ENCODE measurements around the gene SMCP. TPM values are rescaled to one million over a fixed set of nuclear protein-coding genes. Genes with fewer than 3 reads are reported as not detected.

The SMCP gene, protein sequence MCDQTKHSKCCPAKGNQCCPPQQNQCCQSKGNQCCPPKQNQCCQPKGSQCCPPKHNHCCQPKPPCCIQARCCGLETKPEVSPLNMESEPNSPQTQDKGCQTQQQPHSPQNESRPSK
- total RNA-seq (not detected), polyA plus RNA-seq (not detected)

DNA sequence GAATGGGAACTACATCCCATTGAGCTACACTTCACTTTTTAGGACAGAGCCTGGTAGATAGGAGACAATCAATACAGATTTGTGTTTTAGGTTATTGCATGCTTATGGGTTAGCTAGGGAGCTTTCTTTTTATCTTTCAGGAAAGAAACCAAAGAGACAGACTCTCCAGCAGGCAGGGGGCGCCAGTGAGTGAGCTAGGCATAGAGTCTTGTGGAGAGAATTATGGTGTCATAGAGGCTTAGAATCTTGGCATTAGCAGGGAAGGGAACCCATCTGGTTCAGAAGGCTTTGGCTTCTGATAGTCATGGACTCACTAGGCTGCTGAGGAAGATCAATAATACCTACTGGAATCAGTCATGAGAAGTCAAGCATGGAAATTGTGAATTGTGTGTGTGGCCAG lies at the start of gene SMCP:
Gene SMCP, plus strand, starts transcription at position 281 of the 400 bp plus-strand sequence. CDS start 6,101 bp downstream, outside the sequence.
- Histone ChIP-seq H3K4me1 (no peaks in the 10 kb centered on the region), H3K36me3 (no peaks in the 10 kb centered on the region), H3K27ac (no peak within 1 kb of the TSS), H3K27me3 (no peaks in the 10 kb centered on the region), H3K9me3 (no peaks in the 10 kb centered on the region), H3K4me3 (no peak within 1 kb of the TSS)
- WGBS, 2 donors = 4 to 11% methylated on average over 1 of the region's 1 CpG
- intact Hi-C loops (cut with DNase I) = no loop called here
- TF ChIP-seq POLR2AphosphoS5 (IDR thresholded peaks at IDR 0.05) = no peak
- TF ChIP-seq EP300 (IDR thresholded peaks at IDR 0.05) = no peak
- TF ChIP-seq, protein P1, sequence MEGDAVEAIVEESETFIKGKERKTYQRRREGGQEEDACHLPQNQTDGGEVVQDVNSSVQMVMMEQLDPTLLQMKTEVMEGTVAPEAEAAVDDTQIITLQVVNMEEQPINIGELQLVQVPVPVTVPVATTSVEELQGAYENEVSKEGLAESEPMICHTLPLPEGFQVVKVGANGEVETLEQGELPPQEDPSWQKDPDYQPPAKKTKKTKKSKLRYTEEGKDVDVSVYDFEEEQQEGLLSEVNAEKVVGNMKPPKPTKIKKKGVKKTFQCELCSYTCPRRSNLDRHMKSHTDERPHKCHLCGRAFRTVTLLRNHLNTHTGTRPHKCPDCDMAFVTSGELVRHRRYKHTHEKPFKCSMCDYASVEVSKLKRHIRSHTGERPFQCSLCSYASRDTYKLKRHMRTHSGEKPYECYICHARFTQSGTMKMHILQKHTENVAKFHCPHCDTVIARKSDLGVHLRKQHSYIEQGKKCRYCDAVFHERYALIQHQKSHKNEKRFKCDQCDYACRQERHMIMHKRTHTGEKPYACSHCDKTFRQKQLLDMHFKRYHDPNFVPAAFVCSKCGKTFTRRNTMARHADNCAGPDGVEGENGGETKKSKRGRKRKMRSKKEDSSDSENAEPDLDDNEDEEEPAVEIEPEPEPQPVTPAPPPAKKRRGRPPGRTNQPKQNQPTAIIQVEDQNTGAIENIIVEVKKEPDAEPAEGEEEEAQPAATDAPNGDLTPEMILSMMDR (IDR thresholded peaks at IDR 0.05) = no peak
- no peak for TF ChIP-seq POLR2A (IDR thresholded peaks at IDR 0.05)
- no peak for DNase-seq

DNA sequence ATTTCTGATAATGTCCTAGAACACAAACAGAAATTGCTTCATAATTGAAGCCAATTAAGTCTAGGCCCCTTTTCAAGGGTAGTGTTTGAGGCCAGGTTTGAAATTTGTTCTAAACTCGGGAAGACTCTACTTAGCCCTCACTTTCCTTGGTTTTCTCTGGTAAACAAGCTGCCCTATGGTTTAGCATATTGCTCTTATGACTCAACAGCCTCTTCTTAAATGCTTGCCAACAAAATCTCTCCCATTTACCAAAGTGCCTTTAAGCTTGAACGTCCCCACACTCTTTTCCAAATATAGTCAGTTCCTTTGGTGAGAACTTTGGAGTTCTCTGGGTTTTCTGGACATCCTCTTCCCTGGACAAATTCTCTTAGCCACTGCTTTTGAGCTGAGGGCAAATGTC lies 41.3 kb upstream of the SMCP start:
- H3K4me3 ChIP-seq = no peak overlapping the region
- intact Hi-C loops (cut with DNase I) = no loop called here

DNA sequence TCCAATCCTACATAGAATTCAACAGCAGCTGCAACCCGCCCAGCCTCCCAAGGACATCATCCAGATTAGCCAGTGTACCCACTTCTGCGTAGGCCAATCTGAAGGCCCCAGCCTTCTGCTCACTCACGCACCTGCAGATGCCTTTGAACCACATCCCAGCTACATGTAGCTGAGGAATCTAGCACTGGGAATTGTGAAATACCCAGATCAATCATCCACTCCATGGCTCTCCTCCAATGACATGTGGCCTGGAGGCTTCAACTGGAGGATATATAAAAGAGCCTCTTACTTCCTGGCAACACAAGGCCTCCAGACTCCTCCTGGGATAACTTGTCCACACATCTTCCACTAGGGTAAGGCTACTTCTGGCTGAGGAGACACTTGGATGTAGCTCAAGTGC lies 35.6 kb upstream of the SMCP start, which contains the start of gene LCE6A:
Gene LCE6A, plus strand, starts transcription at position 301 of the 400 bp plus-strand sequence. CDS start 665 bp downstream, outside the sequence.
- no peak within 1 kb of the TSS for H3K27ac ChIP-seq
- TF ChIP-seq POLR2AphosphoS5 (IDR thresholded peaks at IDR 0.05) = no peak
- no peak for TF ChIP-seq POLR2A (IDR thresholded peaks at IDR 0.05)
- no peak for TF ChIP-seq EP300 (IDR thresholded peaks at IDR 0.05)
- TF ChIP-seq, protein P1 (IDR thresholded peaks at IDR 0.05) = no peak
- no peaks in the 10 kb centered on the region for H3K4me1 ChIP-seq
- H3K27me3 ChIP-seq = no peaks in the 10 kb centered on the region
- intact Hi-C loops (cut with DNase I) = no loop called here
- WGBS, 2 donors = 76 to 88% methylated on average over 3 of the region's 3 CpGs
- no peak within 1 kb of the TSS for H3K4me3 ChIP-seq
- no peak for DNase-seq
- H3K36me3 ChIP-seq = no peaks in the 10 kb centered on the region
- H3K9me3 ChIP-seq = no peaks in the 10 kb centered on the region

More for the DNA sequence above, 41.3 kb upstream of the SMCP start:
- no peak for DNase-seq
- H3K27me3 ChIP-seq = no peaks in the 10 kb centered on the region
- H3K4me1 ChIP-seq = no peaks in the 10 kb centered on the region
- no peaks in the 10 kb centered on the region for H3K9me3 ChIP-seq
- H3K27ac ChIP-seq = no peak overlapping the region
- no peak for TF ChIP-seq POLR2AphosphoS5 (IDR thresholded peaks at IDR 0.05)
- TF ChIP-seq EP300 (IDR thresholded peaks at IDR 0.05) = no peak
- no peak for TF ChIP-seq POLR2A (IDR thresholded peaks at IDR 0.05)
- no peaks in the 10 kb centered on the region for H3K36me3 ChIP-seq
- 50 to 58% methylated on average over 2 of the region's 2 CpGs for WGBS, 2 donors

DNA sequence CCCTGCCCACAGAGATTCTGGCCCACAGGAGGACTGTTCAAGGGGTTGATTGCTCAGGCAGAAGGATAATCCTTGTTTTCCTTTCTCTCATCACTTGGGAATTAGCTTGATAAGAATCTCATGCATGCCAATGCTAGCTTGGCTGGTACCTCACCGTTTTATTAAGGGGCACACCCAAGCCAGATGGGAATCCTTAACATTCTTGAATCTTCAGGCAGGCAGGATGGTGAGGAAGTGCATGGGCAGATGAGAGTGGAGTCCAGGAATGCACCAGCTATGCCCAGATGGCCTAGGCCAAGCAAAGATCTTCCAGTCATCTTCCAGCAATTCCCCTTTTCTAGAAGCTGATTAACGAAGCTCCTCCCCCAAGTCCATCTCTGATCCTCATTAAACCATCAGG lies 22.5 kb upstream of the SMCP start:
- intact Hi-C loops (cut with DNase I) = no loop called here
- Histone ChIP-seq H3K9me3 (no peaks in the 10 kb centered on the region), H3K4me1 (no peaks in the 10 kb centered on the region)

DNA sequence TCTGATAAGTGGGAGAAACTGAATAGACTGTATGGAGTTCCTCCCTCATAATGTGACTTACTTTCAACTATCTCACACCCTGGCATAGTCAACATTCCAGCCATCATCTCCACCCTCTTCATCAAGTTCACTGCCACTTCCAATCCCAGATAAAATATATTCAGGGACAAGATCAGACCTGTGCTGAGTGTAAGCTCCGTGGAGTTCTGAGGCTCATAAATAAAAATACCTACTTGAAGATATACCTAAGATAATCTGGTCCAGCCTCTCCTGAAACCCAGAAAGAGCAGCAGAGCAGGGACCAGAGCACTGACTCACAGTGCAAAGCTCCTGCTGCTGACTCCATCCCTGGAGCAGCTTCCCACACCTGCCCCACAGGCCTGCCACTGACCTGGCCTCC lies 20.1 kb upstream of the SMCP start:
- H3K27ac ChIP-seq = no peak overlapping the region
- no peak for DNase-seq
- peaks cover 0 to 9% (median 0%) of the 10 kb centered on the region in 4 donors for H3K4me1 ChIP-seq
- no peaks in the 10 kb centered on the region for H3K27me3 ChIP-seq
- no peaks in the 10 kb centered on the region for H3K36me3 ChIP-seq
- H3K9me3 ChIP-seq = no peaks in the 10 kb centered on the region
- TF ChIP-seq POLR2AphosphoS5 (IDR thresholded peaks at IDR 0.05) (no peak), EP300 (IDR thresholded peaks at IDR 0.05) (no peak)
- TF ChIP-seq, protein P1 (IDR thresholded peaks at IDR 0.05) = no peak
- WGBS, 2 donors = 75 to 83% methylated on average over 1 of the region's 1 CpG
- H3K4me3 ChIP-seq = no peak overlapping the region
- intact Hi-C loops (cut with DNase I) = no loop called here

More for the DNA sequence above, 22.5 kb upstream of the SMCP start:
- Histone ChIP-seq H3K27me3 (no peaks in the 10 kb centered on the region), H3K4me3 (no peak overlapping the region), H3K36me3 (no peaks in the 10 kb centered on the region), H3K27ac (no peak overlapping the region)
- DNase-seq = no peak
- WGBS, 2 donors = 34 to 54% methylated on average over 2 of the region's 2 CpGs
- no peak for TF ChIP-seq POLR2AphosphoS5 (IDR thresholded peaks at IDR 0.05)

DNA sequence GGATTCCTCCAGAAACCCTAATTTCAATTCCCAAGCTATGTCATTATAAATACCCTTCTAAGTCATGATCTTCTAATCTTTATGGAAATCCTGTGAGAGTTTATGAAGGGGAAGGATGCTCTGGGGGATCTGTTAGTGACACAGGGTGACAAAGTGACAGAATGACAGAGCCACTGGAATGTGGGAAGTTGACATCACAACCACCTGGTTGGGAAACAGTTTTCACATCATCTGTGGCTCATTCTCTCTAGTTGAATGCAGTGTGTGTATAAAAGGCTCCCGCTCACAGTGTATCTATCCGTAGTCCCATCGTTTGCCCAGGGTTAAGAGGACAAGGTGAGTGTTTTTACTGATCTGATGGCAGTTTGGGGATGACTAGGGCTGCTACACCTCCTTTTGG lies 18.4 kb upstream of the SMCP start, which contains the start of gene LCE7A:
Gene LCE7A, plus strand, starts transcription at position 301 of the 400 bp plus-strand sequence. CDS start 702 bp downstream, outside the sequence.
- H3K27me3 ChIP-seq = no peaks in the 10 kb centered on the region
- H3K4me1 ChIP-seq = peaks cover 0 to 10% (median 0%) of the 10 kb centered on the region in 4 donors
- intact Hi-C loops (cut with DNase I) = no loop called here
- no peak for DNase-seq
- 85 to 90% methylated on average over 3 of the region's 3 CpGs for WGBS, 2 donors
- no peak within 1 kb of the TSS for H3K27ac ChIP-seq
- no peak within 1 kb of the TSS for H3K4me3 ChIP-seq
- no peak for TF ChIP-seq EP300 (IDR thresholded peaks at IDR 0.05)
- no peak for TF ChIP-seq POLR2A (IDR thresholded peaks at IDR 0.05)
- no peak for TF ChIP-seq POLR2AphosphoS5 (IDR thresholded peaks at IDR 0.05)
- TF ChIP-seq, protein P1 (IDR thresholded peaks at IDR 0.05) = no peak
- H3K9me3 ChIP-seq = no peaks in the 10 kb centered on the region
- H3K36me3 ChIP-seq = no peaks in the 10 kb centered on the region
